GM19193 (cell line): ENCODE measurements around the gene ENPP1.

Source experiments
- POLR2A ChIP-seq: IDR thresholded peaks from 4 replicates; pipeline ENCODE4 v1.6.1; 2011; ENCODE audit not compliant: insufficient read depth, insufficient read length; ENCODE audit errors: extremely low read depth

Gene ENPP1

GRCh38 chr6:131776985-131777384 is 30.8 kb upstream of the ENPP1 start:
- no peak for TF ChIP-seq POLR2A

GRCh38 chr6:131778169-131778568 is 29.7 kb upstream of the ENPP1 start:
- no peak for TF ChIP-seq POLR2A

- no peak for TF ChIP-seq POLR2A
Measured at GRCh38 chr6:131779304-131779703, 28.5 kb upstream of the ENPP1 start.

- TF ChIP-seq POLR2A = no peak
Measured at GRCh38 chr6:131780600-131780999, 27.2 kb upstream of the ENPP1 start.

GRCh38 chr6:131781687-131782086 is 26.1 kb upstream of the ENPP1 start:
- TF ChIP-seq POLR2A = no peak

GRCh38 chr6:131782764-131783163 is 25.1 kb upstream of the ENPP1 start:
- TF ChIP-seq POLR2A = no peak

GRCh38 chr6:131784561-131784960 is 23.3 kb upstream of the ENPP1 start:
- no peak for TF ChIP-seq POLR2A

GRCh38 chr6:131787079-131787478 is 20.7 kb upstream of the ENPP1 start:
- TF ChIP-seq POLR2A = no peak

- no peak for TF ChIP-seq POLR2A
Measured at GRCh38 chr6:131787766-131788712, 19.8 kb upstream of the ENPP1 start.

- TF ChIP-seq POLR2A = no peak
Measured at GRCh38 chr6:131789219-131789618, 18.6 kb upstream of the ENPP1 start.

GRCh38 chr6:131791476-131791875 is 16.3 kb upstream of the ENPP1 start:
- no peak for TF ChIP-seq POLR2A

GRCh38 chr6:131792091-131792496 is 15.7 kb upstream of the ENPP1 start:
- no peak for TF ChIP-seq POLR2A

- TF ChIP-seq POLR2A = no peak
Measured at GRCh38 chr6:131795366-131795765, 12.5 kb upstream of the ENPP1 start.

- TF ChIP-seq POLR2A = no peak
Measured at GRCh38 chr6:131802347-131802746, 5.5 kb upstream of the ENPP1 start.

GRCh38 chr6:131803007-131803769 is 4.6 kb upstream of the ENPP1 start:
- no peak for TF ChIP-seq POLR2A

GRCh38 chr6:131804131-131804530 is 3.7 kb upstream of the ENPP1 start:
- no peak for TF ChIP-seq POLR2A

- no peak for TF ChIP-seq POLR2A
Measured at GRCh38 chr6:131807321-131807643, 538 bp upstream of the ENPP1 start.
